Neural cell (in vitro differentiated cells): ENCODE measurements around the gene NRSN2. TPM values are rescaled to one million over a fixed set of nuclear protein-coding genes. Genes with fewer than 3 reads are reported as not detected.
A peak's percentile ranks its signal among the peaks of the same experiment; 100 is the strongest.

Source experiments
- H2AFZ ChIP-seq: fragments of 200-600, 300-800 bp; sonication (generic), shearing (Covaris generic); 2 replicates; pipeline ENCODE4 v1.6.0; 2014; ENCODE audit warnings: low read depth, mild to moderate bottlenecking, antibody characterized with exemption, low read length, moderate library complexity
- H3F3A ChIP-seq: fragments of 200-600 bp; shearing (Covaris generic); 2 replicates; pipeline ENCODE4 v1.6.1; 2016; ENCODE audit warnings: mild to moderate bottlenecking, moderate library complexity, mixed read lengths, antibody characterized with exemption, low read length; ENCODE audit not compliant: insufficient read depth, poor library complexity, severe bottlenecking
- H3K27ac ChIP-seq: fragments of 200-600, 300-800 bp; sonication (generic), shearing (Covaris generic); 2 replicates; pipeline ENCODE4 v1.5.1; 2014; ENCODE audit warnings: mild to moderate bottlenecking, low read length, moderate library complexity
- H3K27me3 ChIP-seq: fragments of 300-800, 200-600 bp; sonication (generic), shearing (Covaris generic); 2 replicates; pipeline ENCODE4 v1.6.0; 2014; ENCODE audit warnings: mild to moderate bottlenecking, low read depth, low read length, moderate library complexity; ENCODE audit not compliant: insufficient read depth
- H3K36me3 ChIP-seq: fragments of 300-800, 200-600 bp; sonication (generic), shearing (Covaris generic); 2 replicates; pipeline ENCODE4 v1.5.1; 2014; ENCODE audit warnings: mild to moderate bottlenecking, antibody characterized with exemption, low read length, moderate library complexity; ENCODE audit not compliant: insufficient read depth
- H3K4me2 ChIP-seq: fragments of 300-800, 200-600 bp; sonication (generic), shearing (Covaris generic); 2 replicates; pipeline ENCODE4 v1.6.0; 2014; ENCODE audit warnings: mild to moderate bottlenecking, low read length
- H3K4me3 ChIP-seq: fragments of 300-800, 200-600 bp; sonication (generic), shearing (Covaris generic); 2 replicates; pipeline ENCODE4 v1.5.1; 2014; ENCODE audit warnings: mild to moderate bottlenecking, low read length, moderate library complexity
- H3K79me2 ChIP-seq: fragments of 200-600 bp; shearing (Covaris generic); replicated peaks from 2 replicates; pipeline ENCODE4 v1.6.0; 2014; ENCODE audit warnings: mild to moderate bottlenecking, low read length, moderate library complexity; ENCODE audit not compliant: insufficient read depth
- H3K9ac ChIP-seq: fragments of 300-800, 200-600 bp; sonication (generic), shearing (Covaris generic); 2 replicates; pipeline ENCODE4 v1.6.1; 2016; ENCODE audit warnings: mild to moderate bottlenecking, low read length, mixed read lengths
- H3K9me2 ChIP-seq: fragments of 200-600 bp; shearing (Covaris generic); 2 replicates; pipeline ENCODE4 v1.6.1; 2016; ENCODE audit warnings: mild to moderate bottlenecking, low read length, mixed read lengths; ENCODE audit not compliant: insufficient read depth
- H3K9me3 ChIP-seq: fragments of 200-600, 300-800 bp; sonication (generic), shearing (Covaris generic); 2 replicates; pipeline ENCODE4 v1.6.1; 2016; ENCODE audit warnings: mild to moderate bottlenecking, mixed run types, low read length, moderate library complexity, mixed read lengths
- H4K20me1 ChIP-seq: fragments of 200-600 bp; shearing (Covaris generic); 2 replicates; pipeline ENCODE4 v1.6.1; 2016; ENCODE audit warnings: mild to moderate bottlenecking, mixed run types; ENCODE audit not compliant: insufficient read depth
- CTCF ChIP-seq: fragments of 450-650 bp; IDR thresholded peaks from 2 replicates; pipeline ENCODE4 v1.5.1; 2014; ENCODE audit warnings: antibody characterized with exemption, mild to moderate bottlenecking, moderate library complexity; ENCODE audit not compliant: poor library complexity, severe bottlenecking
- EP300 ChIP-seq: fragments of 450-650 bp; conservative IDR thresholded peaks from 2 replicates; pipeline ENCODE4 v1.6.1; 2014; ENCODE audit warnings: antibody characterized with exemption, mild to moderate bottlenecking, moderate library complexity; ENCODE audit not compliant: poor library complexity, severe bottlenecking
- EZH2 ChIP-seq: fragments of 200-600, 300-800 bp; shearing (Covaris generic), sonication (generic); IDR thresholded peaks from 2 replicates; pipeline ENCODE4 v1.6.1; 2014; ENCODE audit warnings: antibody characterized with exemption, low read length, borderline replicate concordance, mild to moderate bottlenecking; ENCODE audit not compliant: insufficient read depth, poor library complexity, severe bottlenecking
- MXI1 ChIP-seq: fragments of 450-650 bp; conservative IDR thresholded peaks from 2 replicates; pipeline ENCODE4 v1.6.1; 2014; ENCODE audit warnings: antibody characterized with exemption, mild to moderate bottlenecking; ENCODE audit not compliant: poor library complexity, severe bottlenecking
- POLR2AphosphoS5 ChIP-seq: IDR thresholded peaks from 2 replicates; pipeline ENCODE4 v1.6.1; 2012
- RAD21 ChIP-seq: fragments of 450-650 bp; conservative IDR thresholded peaks from 2 replicates; pipeline ENCODE4 v1.6.1; 2014; ENCODE audit warnings: antibody characterized with exemption, mild to moderate bottlenecking, moderate library complexity
- SMC3 ChIP-seq: fragments of 450-650 bp; conservative IDR thresholded peaks from 2 replicates; pipeline ENCODE4 v1.6.1; 2014; ENCODE audit warnings: antibody characterized with exemption, mild to moderate bottlenecking, moderate library complexity; ENCODE audit not compliant: poor library complexity
- TAF1 ChIP-seq: IDR thresholded peaks from 2 replicates; pipeline ENCODE4 v1.6.1; 2012; ENCODE audit warnings: low read depth
- polyA plus RNA-seq: library from polyadenylated mRNA; depleted of rRNA; stranded (reverse); fragments of >200 nt; gene quantifications from 2 replicates; pipeline ENCODE4 v1.2.3, GENCODE V29; 2014
- TF ChIP-seq, protein P1 (sequence below): IDR thresholded peaks from 2 replicates; pipeline ENCODE4 v1.6.1; 2012; ENCODE audit warnings: borderline replicate concordance

NRSN2 gene
- polyA plus RNA-seq, 1 donor from 2014 or later, result 19.6 TPM

GRCh38 chr20:329851-330232 is 17.1 kb upstream of the NRSN2 start:
- no peaks in the 10 kb centered on the region for H3K36me3 ChIP-seq
- peaks cover 6% of the 10 kb centered on the region for H3F3A ChIP-seq
- H3K9me3 ChIP-seq, result no peaks in the 10 kb centered on the region
- peak overlapping the region; percentile 28 for H3K4me2 ChIP-seq
- H3K9me2 ChIP-seq, result no peaks in the 10 kb centered on the region
- no peaks in the 10 kb centered on the region for H3K27me3 ChIP-seq
- peaks cover 17% of the 10 kb centered on the region for H4K20me1 ChIP-seq
- no peak overlapping the region for H2AFZ ChIP-seq
- TF ChIP-seq, protein P1, sequence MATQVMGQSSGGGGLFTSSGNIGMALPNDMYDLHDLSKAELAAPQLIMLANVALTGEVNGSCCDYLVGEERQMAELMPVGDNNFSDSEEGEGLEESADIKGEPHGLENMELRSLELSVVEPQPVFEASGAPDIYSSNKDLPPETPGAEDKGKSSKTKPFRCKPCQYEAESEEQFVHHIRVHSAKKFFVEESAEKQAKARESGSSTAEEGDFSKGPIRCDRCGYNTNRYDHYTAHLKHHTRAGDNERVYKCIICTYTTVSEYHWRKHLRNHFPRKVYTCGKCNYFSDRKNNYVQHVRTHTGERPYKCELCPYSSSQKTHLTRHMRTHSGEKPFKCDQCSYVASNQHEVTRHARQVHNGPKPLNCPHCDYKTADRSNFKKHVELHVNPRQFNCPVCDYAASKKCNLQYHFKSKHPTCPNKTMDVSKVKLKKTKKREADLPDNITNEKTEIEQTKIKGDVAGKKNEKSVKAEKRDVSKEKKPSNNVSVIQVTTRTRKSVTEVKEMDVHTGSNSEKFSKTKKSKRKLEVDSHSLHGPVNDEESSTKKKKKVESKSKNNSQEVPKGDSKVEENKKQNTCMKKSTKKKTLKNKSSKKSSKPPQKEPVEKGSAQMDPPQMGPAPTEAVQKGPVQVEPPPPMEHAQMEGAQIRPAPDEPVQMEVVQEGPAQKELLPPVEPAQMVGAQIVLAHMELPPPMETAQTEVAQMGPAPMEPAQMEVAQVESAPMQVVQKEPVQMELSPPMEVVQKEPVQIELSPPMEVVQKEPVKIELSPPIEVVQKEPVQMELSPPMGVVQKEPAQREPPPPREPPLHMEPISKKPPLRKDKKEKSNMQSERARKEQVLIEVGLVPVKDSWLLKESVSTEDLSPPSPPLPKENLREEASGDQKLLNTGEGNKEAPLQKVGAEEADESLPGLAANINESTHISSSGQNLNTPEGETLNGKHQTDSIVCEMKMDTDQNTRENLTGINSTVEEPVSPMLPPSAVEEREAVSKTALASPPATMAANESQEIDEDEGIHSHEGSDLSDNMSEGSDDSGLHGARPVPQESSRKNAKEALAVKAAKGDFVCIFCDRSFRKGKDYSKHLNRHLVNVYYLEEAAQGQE, result no peak
- TF ChIP-seq SMC3 (no peak), EP300 (no peak), EZH2 (no peak), RAD21 (no peak), MXI1 (no peak), CTCF (no peak), POLR2AphosphoS5 (no peak), TAF1 (no peak)
- peak overlapping the region; percentile 44 for H3K27ac ChIP-seq
- peaks cover 17% of the 10 kb centered on the region for H3K79me2 ChIP-seq
- peak overlapping the region; percentile 94 for H3K9ac ChIP-seq
- peak overlapping the region; percentile 98 for H3K4me3 ChIP-seq

DNA sequence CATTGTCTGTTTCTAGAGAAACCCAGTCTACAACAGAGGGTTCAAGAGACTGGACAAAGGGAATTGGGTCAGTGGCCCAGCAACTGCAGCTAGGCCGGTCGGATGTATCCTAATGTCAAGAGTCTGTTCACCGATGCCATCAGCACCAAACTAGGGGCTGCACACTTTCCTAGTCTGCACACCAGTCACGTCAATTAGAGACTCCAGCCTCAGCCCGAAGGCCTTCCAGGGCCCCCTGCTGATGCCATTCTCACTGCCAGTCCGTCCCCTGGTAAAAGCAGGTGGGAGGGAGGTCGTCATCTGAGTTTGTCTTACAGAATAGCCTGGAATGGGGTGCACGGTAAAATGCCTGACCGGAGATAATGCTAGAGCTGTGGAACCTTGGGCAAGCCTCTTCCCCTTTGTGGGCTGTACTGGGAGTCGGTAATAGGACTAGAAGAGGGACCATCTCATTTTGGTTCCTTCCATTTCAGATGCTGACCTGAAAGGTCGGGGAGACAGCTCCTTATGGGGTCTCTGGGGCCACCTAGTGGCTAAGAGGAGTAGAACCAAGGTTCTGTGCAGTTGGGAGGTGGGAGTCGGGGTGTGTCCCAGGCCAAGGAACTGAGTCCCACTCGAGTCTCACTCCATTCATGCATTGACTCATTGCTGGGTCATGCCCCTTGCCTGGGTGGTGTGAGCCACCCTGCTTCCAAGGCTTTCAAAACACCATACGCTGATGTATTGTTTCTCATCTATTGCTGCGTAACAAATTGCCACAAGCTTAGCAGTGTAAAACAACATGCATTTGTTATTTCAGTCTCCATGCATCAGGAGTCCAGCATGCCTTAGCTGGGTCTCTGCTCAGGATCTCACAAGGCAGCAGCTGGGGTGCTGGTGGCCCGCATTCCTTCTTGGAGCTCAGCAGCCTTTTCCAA is 16.4 kb upstream of the NRSN2 start:
- H3K4me3 ChIP-seq, result peak overlapping the region; percentile 98
- peaks cover 17% of the 10 kb centered on the region for H4K20me1 ChIP-seq
- no peaks in the 10 kb centered on the region for H3K36me3 ChIP-seq
- H3K79me2 ChIP-seq, result peaks cover 17% of the 10 kb centered on the region
- H3K9ac ChIP-seq, result peak overlapping the region; percentile 94
- H3K4me2 ChIP-seq, result peak overlapping the region; percentile 28
- no peaks in the 10 kb centered on the region for H3K9me3 ChIP-seq
- TF ChIP-seq CTCF, result peak; percentile 92
- TF ChIP-seq SMC3, result peak; percentile 81
- TF ChIP-seq EP300, result no peak
- TF ChIP-seq TAF1, result no peak
- TF ChIP-seq MXI1, result peak; percentile 35
- TF ChIP-seq, protein P1, result peak; percentile 46
- TF ChIP-seq POLR2AphosphoS5, result peak; percentile 37
- TF ChIP-seq RAD21, result peak; percentile 85
- no peak for TF ChIP-seq EZH2
- no peak overlapping the region for H2AFZ ChIP-seq
- H3K27me3 ChIP-seq, result no peaks in the 10 kb centered on the region
- H3F3A ChIP-seq, result peaks cover 5% of the 10 kb centered on the region
- peak overlapping the region; percentile 44 for H3K27ac ChIP-seq
- no peaks in the 10 kb centered on the region for H3K9me2 ChIP-seq
